ENCODE results near the gene CTNND2.
A peak's percentile ranks its signal among the peaks of the same experiment; 100 is the strongest.

Gene CTNND2

DNA sequence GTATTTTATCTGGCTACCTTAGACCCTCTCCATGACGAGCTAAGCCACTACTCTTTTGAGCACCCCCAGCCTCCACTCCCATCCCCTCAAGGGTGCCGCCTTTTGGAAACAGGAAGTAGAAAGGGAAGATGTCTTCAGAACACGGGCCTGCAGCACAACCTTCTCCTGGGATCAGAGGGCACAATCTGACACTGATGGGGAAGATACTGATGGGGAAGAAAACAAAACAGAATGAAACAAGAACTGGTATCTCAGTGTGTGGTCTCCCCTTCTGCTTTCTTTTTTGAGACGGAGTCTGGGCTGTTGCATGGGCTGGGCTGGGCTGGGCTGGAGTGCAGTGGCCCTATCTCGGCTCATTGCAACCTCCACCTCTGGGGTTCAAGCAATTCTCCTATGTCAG is 603.5 kb downstream of the CTNND2 start:
- no peak for DNase-seq

DNA sequence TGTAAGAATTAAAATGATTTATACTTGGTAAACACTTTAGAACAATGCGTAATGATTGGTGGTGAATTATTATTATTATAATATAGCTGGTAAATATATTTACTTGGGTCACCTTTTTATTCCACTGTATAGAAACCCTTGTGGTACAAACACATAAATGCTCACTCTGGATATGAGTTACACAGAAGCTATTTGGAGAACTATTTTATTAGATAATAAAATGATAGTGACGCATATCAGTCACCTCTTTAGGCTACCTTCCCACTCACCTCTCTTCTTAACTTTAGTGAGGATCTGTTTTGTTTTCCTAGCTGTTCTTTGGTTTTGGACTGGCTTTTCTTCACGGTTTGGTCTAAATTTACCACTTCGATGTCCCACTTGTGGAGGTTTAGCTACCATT is 605.4 kb downstream of the CTNND2 start:
- no peak for DNase-seq

DNA sequence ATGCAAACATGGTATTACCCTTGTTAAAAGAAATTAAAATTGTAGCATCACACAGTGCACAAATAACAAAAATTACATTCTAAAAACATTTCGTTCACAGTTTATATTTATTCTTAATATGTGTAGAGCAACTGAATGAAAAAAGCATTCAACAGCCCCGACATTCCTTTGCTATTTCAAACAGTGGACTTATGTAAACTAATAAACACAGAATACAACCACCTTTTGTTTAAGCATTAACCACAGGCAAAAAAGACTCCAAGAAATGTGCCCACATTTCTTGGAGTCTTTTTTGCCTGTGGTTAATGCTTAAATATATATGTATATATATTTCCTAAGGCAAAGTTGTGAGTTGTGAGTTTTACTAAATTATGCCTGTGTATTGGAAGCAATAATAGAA is 610.7 kb downstream of the CTNND2 start:
- no peak for DNase-seq

DNA sequence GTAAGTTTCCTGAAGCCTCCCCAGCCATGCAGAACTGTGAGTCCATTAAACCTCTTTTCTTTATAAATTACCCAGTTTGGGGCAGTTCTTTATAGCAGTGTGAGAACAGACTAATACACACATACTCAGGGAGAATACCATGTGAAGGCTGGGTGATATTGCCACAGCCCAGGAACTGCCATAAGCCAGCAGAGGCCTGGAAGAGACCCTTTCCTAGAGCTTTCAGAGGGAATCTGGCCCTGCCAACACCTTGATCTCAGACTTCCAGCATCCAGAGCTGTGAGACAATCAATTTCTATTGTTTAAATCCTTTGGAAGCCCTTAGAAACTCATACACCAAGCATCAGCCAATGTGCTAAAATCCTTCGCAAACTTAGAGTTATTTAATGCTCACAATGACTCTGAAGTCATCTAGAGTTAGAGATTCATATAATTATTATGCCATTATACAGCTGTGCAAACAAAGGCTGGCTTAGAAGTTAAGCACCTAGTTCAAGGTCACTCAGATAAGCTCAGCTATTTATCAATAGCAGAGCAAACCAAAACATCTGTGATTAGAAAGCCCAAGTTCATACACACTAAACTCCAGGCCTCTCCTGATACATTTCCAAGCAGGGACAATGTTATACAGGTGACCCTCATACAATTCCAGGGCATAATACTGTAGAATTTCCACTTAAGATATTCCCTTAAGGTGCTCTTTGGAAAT is 611.4 kb downstream of the CTNND2 start:
- DNase-seq: no peak

- no peak for DNase-seq
These were observed 614.5 kb downstream of the CTNND2 start for GRCh38 chr5:11289733-11290132.

GRCh38 chr5:11289208-11289607 is 615.0 kb downstream of the CTNND2 start:
- no peak for DNase-seq

- no peak for DNase-seq
These were observed 622.4 kb downstream of the CTNND2 start for GRCh38 chr5:11281842-11282241.

DNA sequence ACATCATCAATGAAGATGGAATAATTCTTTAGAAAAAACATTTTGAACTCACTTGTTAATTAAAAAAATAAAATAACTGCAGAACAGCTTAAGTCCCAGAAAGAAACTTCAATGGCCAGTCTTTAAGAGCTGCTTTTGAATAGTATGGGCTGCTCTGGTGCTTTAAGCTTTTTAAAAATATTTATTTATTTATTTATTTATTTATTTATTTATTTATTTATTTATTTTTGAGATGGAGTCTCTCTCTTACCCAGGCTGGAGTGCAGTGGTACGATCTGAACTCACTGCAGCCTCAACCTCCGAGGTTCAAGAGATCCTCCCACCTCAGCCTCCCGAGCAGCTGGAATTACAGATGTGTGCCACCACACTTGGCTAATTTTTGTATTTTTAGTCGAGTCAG is 626.9 kb downstream of the CTNND2 start:
- no peak for DNase-seq

DNA sequence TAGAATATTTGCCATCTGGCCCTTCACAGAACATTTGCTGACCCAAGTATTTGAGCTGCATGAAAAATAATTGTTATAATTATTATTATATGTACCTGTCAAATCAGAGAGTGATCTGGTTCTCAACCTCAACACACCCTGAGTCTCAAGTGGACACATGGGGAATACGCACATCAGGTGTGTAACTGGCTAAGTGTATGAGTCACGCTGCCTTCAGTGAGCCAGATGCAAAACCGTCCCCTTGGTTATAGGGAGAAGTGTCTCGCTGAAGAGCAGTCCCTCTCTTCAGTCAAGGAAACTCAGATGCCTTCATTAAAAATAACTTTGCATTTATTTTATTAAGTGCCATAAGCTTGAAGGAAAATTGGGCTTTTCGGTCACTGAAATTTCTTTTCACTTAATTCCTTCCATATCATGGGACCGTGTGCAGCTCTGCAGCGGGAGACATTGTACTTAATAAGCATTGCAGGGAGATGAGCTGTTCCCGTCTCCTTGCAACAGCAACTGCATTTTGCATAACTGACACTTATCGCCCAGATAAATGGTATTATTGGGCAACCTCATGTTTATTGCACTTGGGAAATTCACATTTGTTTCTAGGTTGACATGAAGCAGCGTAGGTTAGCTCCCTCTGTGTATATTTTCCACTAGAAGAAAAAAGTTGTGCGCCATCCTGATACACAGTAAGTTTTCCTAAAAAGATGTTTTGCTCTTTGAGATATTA is 630.9 kb downstream of the CTNND2 start:
- no peak for DNase-seq

DNA sequence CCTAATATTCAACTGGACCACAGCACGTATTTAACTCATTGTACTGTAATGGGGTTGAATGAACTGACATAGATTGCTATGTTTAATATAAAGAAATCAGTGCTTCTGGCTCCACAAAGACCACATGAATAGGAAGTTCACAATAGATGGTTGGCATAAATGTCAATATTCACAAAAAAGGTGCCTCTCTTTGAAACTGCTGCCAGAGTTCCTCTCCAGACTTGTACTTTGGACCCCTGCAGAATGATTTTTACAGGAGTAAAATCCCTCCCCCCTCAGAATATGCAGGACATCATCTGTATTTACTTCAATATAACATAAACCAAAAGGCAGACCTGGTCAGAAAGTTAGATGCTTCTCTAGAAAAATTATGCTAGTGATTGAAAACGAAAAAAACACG is 634.7 kb downstream of the CTNND2 start:
- DNase-seq: no peak

- peak; percentile 38 for DNase-seq
These were observed 635.4 kb downstream of the CTNND2 start for GRCh38 chr5:11268891-11269290.

- DNase-seq: no peak
These were observed 637.9 kb downstream of the CTNND2 start for GRCh38 chr5:11266331-11266730.

GRCh38 chr5:11261241-11261640 is 643.0 kb downstream of the CTNND2 start:
- DNase-seq: no peak

DNA sequence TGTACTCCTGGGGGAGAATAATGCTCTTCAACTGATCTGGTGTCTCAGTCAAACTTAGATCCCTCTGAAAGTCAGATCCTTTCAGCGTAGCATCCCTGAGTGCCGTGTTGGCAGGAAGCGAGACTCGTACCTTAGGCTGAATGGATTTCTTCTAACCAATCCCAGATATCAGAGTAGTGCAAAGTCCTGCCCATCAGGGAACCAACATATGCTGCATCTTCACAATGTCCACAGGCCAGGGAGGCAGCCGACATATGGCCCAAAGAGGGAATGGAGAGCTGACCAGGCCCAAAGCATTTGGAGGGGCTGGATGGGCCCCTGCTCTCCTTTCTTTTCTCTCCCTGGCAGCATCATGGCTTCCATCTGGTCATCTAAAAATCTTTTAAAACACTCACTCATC is 646.2 kb downstream of the CTNND2 start:
- DNase-seq: no peak

GRCh38 chr5:11252523-11252922 is 651.7 kb downstream of the CTNND2 start:
- no peak for DNase-seq

- no peak for DNase-seq
These were observed 652.2 kb downstream of the CTNND2 start for GRCh38 chr5:11252075-11252474.

- DNase-seq: no peak
These were observed 653.0 kb downstream of the CTNND2 start for GRCh38 chr5:11251247-11251646.

DNA sequence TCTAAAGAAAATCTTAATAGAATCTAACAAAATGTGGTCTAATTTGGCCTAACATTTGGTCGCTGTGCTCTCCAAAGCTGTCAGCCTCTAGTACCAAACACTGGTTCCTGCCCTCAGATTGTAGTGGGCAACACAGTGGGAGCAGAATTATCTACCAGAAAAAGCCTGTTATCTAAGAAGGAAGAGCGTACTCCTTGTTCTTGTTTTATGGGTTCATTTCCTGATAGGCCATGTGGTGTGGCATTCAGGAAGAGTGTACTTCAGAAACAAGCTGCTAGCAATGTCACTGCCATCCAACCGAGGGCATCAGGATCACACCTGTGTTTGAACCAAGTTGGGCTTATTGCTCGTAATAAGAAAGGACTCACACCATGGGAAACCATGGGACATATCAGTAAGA is 655.3 kb downstream of the CTNND2 start:
- DNase-seq: no peak

DNA sequence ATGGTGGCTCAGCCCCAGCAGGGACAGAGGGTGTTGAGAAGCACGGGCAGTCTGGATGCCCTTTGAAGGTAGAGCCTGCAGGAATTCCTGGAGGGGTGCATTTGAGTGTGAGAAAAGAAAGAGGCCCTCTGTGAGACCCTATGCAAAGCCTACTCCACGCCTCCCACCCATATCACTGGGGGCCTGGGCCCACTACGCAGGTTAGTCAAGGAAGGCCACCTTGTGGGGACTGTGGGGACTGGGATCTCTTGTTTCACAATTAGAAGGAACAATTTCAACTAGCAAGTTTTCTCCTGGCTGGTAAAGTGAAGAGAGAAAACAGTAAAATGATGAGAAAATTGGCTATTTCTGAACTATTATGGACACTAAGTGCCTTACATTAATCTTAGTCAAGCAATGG is 657.0 kb downstream of the CTNND2 start:
- no peak for DNase-seq

DNA sequence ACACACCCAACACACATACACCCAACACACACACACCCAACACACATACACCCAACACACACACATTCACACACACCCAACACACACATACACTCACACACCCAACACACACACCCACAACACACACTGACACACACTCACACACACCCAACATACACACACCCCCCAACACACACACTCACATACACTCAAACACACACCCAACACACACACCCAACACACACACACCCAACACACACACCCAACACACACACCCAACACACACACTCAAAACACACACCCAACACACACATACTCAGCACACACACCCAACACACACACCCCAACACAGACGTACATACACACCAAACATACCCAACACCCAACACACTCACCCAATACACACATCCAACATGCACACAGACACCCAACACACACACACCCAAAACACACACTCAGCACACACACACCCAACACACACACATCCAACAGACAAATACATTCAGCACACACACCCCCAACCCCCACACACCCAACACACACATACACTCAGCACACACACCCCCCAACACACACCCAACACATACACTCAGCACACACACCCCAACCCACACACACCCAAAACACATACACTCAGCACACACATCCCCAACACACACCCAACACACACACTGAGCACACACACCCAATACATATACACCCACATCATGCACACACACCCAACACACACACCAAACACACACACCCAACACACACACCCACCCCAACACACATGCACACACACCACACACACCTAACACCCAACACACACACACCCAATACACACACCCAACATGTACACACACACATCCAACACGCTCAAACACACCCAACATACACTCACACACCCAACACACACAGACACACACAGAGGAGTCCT is 663.7 kb downstream of the CTNND2 start:
- DNase-seq: no peak

DNA sequence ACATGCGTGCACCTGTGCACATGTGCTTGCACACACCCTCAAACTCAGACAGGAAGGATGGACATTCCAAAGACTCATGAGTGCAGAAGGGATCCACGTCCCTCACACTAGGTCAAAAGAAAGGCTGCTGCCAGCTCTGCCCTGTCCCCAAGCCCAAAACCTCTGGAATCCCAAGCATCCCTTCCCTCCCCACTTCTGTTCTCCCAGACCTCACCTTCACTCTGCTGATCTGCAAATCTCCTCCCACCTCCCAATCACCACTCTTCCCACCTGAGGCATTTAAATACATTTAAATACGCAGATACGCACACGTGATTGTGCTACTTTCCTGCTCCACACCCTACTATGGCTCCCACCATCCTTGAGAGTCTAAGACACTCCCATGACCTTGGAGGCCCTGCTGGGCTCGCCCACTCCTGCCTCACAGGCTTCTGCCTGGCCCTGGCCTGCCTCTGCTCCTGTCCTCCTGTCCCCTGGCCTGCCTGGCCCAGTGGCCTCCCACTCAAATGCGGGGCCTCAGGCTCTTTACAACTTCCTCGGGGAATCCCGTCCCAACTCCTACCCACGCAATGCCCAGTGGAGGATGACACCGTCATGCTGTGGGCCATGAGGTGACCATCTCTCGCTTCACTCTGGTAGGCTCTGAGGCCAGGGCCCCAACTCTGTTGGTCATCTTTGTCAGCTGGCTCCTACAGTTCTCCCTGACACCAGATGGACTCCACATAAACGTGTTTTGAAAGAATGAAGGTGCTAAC is 664.8 kb downstream of the CTNND2 start:
- no peak for DNase-seq

DNA sequence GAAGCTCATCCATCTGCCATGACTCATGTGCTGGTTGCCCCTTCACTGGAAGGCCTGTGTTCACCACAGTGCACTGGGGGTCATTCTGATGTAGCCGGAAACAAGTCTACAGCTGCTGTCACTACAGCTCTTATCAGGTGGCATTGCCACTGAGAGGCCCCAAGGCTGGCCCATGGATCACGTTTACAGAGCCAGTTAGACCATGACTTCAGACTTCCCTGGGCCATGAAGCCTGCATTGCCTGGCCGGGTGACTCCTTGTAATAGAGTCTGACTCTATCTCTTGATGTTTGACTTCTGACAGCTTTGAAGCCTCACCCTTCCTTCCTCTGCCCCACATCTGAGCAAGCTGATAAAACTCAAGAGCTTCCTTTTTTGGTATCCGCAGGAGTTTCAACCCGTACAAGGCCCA is 669.7 kb downstream of the CTNND2 start:
- no peak for DNase-seq

GRCh38 chr5:11230890-11231289 is 673.4 kb downstream of the CTNND2 start:
- DNase-seq: no peak
